PC-3 (cell line): ENCODE results near the gene PLEKHM1. TPM values are rescaled to one million over a fixed set of nuclear protein-coding genes. Genes with fewer than 3 reads are reported as not detected.

ENCODE experiments used
- ATAC-seq: fragments of 200-7000 bp; cut with Tn5 transposase; 2 replicates; pipeline ENCODE4 v1.9.1; 2020; ENCODE audit warnings: mild to moderate bottlenecking, moderate library complexity
- BruUV-seq: library from RNA; stranded (reverse); fragments of 400-500 nt; replicated peaks from 2 replicates; lab custom pipeline; 2021; lab: Mats Ljungman, UMichigan
- CTCF ChIA-PET: fragments of 300-600 bp; sonication (Branson Sonifier 250); formaldehyde crosslinking; loops from one replicate; lab custom pipeline; 2022; ENCODE audit warnings: antibody characterized with exemption; lab: Charles Lee
- POLR2A ChIA-PET: fragments of 300-600 bp; sonication (Branson Sonifier 250); formaldehyde crosslinking; loops from one replicate; lab custom pipeline; 2022; ENCODE audit warnings: antibody characterized with exemption; ENCODE audit not compliant: unreplicated experiment; lab: Charles Lee
- DNase-seq: peaks from one replicate; pipeline ENCODE4 v3.0.0-alpha.2; 2015
- H2AFZ ChIP-seq: fragments of 300-600 bp; sonication (generic); 2 replicates; pipeline ENCODE4 v1.6.0; 2016; ENCODE audit warnings: antibody characterized with exemption, low read length
- H3F3A ChIP-seq: fragments of 300-600 bp; sonication (generic); one replicate; pipeline ENCODE4 v1.6.0; 2017; ENCODE audit warnings: antibody characterized with exemption, low read length, control low read depth, mild to moderate bottlenecking; ENCODE audit not compliant: unreplicated experiment
- H3K27ac ChIP-seq: fragments of 300-600 bp; sonication (generic); 2 replicates; pipeline ENCODE4 v1.5.1; 2016; ENCODE audit warnings: mild to moderate bottlenecking, low read length
- H3K27me3 ChIP-seq: fragments of 300-600 bp; sonication (generic); 2 replicates; pipeline ENCODE4 v1.6.1; 2016; ENCODE audit warnings: low read length, mixed read lengths
- H3K36me3 ChIP-seq: fragments of 300-600 bp; sonication (generic); 2 replicates; pipeline ENCODE4 v1.6.1; 2016; ENCODE audit warnings: low read depth, mixed run types, low read length, mixed read lengths
- H3K4me1 ChIP-seq: fragments of 300-600 bp; sonication (generic); 2 replicates; pipeline ENCODE4 v1.5.1; 2016; ENCODE audit warnings: low read length; ENCODE audit not compliant: insufficient read depth
- H3K4me2 ChIP-seq: fragments of 300-600 bp; sonication (generic); 2 replicates; pipeline ENCODE4 v1.6.0; 2016; ENCODE audit warnings: low read length
- H3K4me3 ChIP-seq: fragments of 300-600 bp; sonication (generic); 2 replicates; pipeline ENCODE4 v1.5.1; 2016; ENCODE audit warnings: mild to moderate bottlenecking, low read length, mixed read lengths
- H3K79me2 ChIP-seq: fragments of 300-600 bp; sonication (generic); 2 replicates; pipeline ENCODE4 v1.6.1; 2017; ENCODE audit warnings: low read length, mixed read lengths
- H3K9ac ChIP-seq: fragments of 300-600 bp; sonication (generic); 2 replicates; pipeline ENCODE4 v1.6.0; 2016; ENCODE audit warnings: mild to moderate bottlenecking, low read length
- H3K9me2 ChIP-seq: fragments of 300-600 bp; sonication (generic); replicated peaks from 2 replicates; pipeline ENCODE4 v1.6.1; 2016; ENCODE audit warnings: mixed run types, low read length, mixed read lengths
- H3K9me3 ChIP-seq: fragments of 300-600 bp; sonication (generic); 2 replicates; pipeline ENCODE4 v1.6.1; 2016; ENCODE audit warnings: low read length, mixed read lengths
- H4K20me1 ChIP-seq: fragments of 300-600 bp; sonication (generic); 2 replicates; pipeline ENCODE4 v1.6.1; 2016; ENCODE audit warnings: low read length, mixed read lengths
- CTCF ChIP-seq: fragments of 300-600 bp; sonication (generic); conservative IDR thresholded peaks from 2 replicates; pipeline ENCODE4 v1.5.1; 2017; ENCODE audit warnings: antibody characterized with exemption, low read depth, mild to moderate bottlenecking, low read length
- EZH2 ChIP-seq: fragments of 300-600 bp; sonication (generic); IDR thresholded peaks from one replicate; pipeline ENCODE4 v1.6.1; 2017; ENCODE audit warnings: antibody characterized with exemption, mild to moderate bottlenecking, low read length; ENCODE audit not compliant: unreplicated experiment
- EZH2phosphoT487 ChIP-seq: fragments of 300-600 bp; sonication (generic); IDR thresholded peaks from 2 replicates; pipeline ENCODE4 v1.6.1; 2018; ENCODE audit warnings: mild to moderate bottlenecking, antibody characterized with exemption, low read length, borderline replicate concordance
- intact Hi-C: fragments of 100-400 bp; cut with micrococcal nuclease; formaldehyde crosslinking; loops from 2 replicates; pipeline ENCODE4 v1.9.0; 2023
- total RNA-seq: library from RNA; depleted of rRNA; stranded (reverse); fragments of >200 nt; gene quantifications from 2 replicates; pipeline ENCODE4 v1.2.3, GENCODE V29; 2014

PLEKHM1 gene
- total RNA-seq, 1 experiment from 2014 or later = 15.8 TPM

GRCh38 chr17:45431531-45432404, 58.8 kb downstream of the PLEKHM1 start:
- peaks cover 34% of the 10 kb centered on the region for H3K4me1 ChIP-seq
- intact Hi-C loops = no loop called here
- peak; percentile 97 for DNase-seq
- peak overlapping the region; percentile 88 for H2AFZ ChIP-seq
- ATAC-seq = peak; percentile 77
- TF ChIP-seq EZH2 = no peak
- H3K4me2 ChIP-seq = peak overlapping the region; percentile 100
- H3K9me3 ChIP-seq = no peaks in the 10 kb centered on the region
- H3K4me3 ChIP-seq = peak overlapping the region; percentile 83
- H3K9ac ChIP-seq = peak overlapping the region; percentile 83
- H3K27me3 ChIP-seq = no peaks in the 10 kb centered on the region
- peaks cover 18% of the 10 kb centered on the region for H3K79me2 ChIP-seq
- ChIA-PET CTCF (no interaction called here), POLR2A (interaction anchor here (0.6 to 0.7 kb wide), 2 partner anchors 64 to 154 kb away, joined by 3 to 4 read pairs; no protein-coding TSS in a partner anchor)
- TSS peak; percentile 93 for BruUV-seq
- H3F3A ChIP-seq = no peaks in the 10 kb centered on the region
- H3K27ac ChIP-seq = peak overlapping the region; percentile 76
- no peaks in the 10 kb centered on the region for H4K20me1 ChIP-seq
- H3K9me2 ChIP-seq = no peaks in the 10 kb centered on the region
- no peaks in the 10 kb centered on the region for H3K36me3 ChIP-seq

DNA sequence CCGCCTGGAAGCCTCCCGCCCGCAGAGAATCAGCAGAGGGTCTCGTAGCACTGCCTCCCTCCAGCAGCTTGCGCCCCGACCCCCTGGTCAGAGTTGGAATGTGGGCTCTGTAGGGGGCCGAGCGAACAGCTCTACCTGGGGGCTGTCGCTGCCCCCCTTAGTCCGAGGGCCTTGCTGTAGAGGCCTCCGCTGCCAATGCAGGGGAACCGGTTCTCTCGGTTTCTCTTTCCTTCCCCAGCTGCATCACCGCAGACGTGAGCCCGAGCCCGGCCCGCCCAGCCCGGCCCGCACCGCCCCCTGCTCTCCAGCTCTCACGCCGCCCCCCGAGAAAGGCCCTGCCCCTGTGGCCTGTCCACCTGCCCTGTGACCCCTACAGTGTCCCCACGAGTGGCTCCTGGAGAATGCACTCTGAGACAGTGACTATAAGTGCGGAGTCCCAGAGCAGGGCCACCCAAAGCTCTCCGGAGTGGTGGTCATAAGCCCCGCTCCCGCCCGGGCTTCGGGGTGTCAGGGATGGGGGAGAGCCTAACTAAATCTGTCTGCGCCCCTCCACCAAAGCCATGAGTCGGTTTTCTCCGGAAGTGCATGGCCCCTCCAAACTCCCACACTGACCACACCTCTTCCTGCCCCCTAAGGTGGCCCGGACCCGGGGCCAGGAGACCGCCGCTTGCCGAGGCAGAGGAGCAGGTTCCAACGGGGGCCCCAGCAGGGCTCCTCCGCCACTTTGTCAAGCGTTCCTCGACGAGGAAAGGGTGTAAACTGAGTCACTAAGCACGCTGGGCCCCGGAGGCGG, 59.6 kb downstream of the PLEKHM1 start:
- TF ChIP-seq EZH2phosphoT487 (no peak), EZH2 (no peak), CTCF (no peak)
- H3K79me2 ChIP-seq = peaks cover 21% of the 10 kb centered on the region
- H3K9me2 ChIP-seq = no peaks in the 10 kb centered on the region
- H3K9ac ChIP-seq = peak overlapping the region; percentile 83
- ATAC-seq = peak; percentile 6
- peak overlapping the region; percentile 83 for H3K4me3 ChIP-seq
- peak overlapping the region; percentile 82 for H2AFZ ChIP-seq
- H4K20me1 ChIP-seq = no peaks in the 10 kb centered on the region
- no peaks in the 10 kb centered on the region for H3K9me3 ChIP-seq
- CTCF ChIA-PET = no interaction called here
- peak overlapping the region; percentile 76 for H3K27ac ChIP-seq
- H3F3A ChIP-seq = no peaks in the 10 kb centered on the region
- BruUV-seq = no TSS peak
- H3K36me3 ChIP-seq = no peaks in the 10 kb centered on the region
- H3K27me3 ChIP-seq = no peaks in the 10 kb centered on the region
- DNase-seq = peak; percentile 87
- H3K4me1 ChIP-seq = peaks cover 38% of the 10 kb centered on the region
- peak overlapping the region; percentile 100 for H3K4me2 ChIP-seq
- intact Hi-C loops = no loop called here
- POLR2A ChIA-PET = interaction anchor here (0.6 to 0.7 kb wide), 2 partner anchors 65 to 216 kb away, joined by 3 to 4 read pairs; no protein-coding TSS in a partner anchor

DNA sequence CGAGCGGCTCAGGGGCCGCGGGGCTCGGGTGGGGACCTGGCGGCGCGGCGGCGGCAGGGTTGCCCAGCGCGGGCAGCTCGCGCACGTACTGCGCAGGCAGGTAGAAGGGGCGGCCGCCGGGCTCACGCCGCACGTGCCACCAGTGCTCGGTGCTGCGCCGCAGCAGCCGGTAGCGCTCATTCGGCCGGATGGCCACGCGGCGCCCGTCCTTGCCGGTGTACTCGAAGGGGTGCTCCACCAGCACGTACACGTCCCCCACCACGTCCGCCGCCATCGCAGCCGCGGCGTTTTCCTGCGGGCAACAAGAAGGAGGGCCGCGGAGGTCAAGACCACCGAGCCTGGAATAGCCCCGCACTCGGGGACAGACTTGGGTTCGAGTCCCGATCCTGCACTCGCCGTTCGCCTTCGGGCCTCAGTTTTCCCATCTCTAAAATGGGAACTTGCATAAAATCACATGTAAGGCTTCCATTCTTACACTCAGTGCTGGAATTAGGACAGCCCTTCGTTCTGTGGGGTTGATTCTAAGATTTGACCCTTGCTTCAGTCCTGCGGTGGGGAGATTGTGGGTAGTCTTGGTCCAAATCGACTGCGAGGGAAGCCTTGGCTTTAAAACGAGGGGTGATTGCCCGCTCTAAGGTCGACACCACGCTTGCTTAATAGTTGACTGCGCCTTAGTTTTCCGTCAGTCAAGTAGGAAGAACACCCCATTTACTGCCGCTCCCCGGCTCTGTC, 60.3 kb downstream of the PLEKHM1 start:
- intact Hi-C loops = no loop called here
- ATAC-seq (no peak), DNase-seq (no peak)
- no peaks in the 10 kb centered on the region for H4K20me1 ChIP-seq
- no peaks in the 10 kb centered on the region for H3F3A ChIP-seq
- TSS peak; percentile 30 for BruUV-seq
- H3K27ac ChIP-seq = peak overlapping the region; percentile 76; the same call in 1 of the 2 replicates
- H3K9me2 ChIP-seq = no peaks in the 10 kb centered on the region
- H3K79me2 ChIP-seq = peaks cover 23% of the 10 kb centered on the region
- POLR2A ChIA-PET = interaction anchor here (0.6 kb wide), 1 partner anchor 215 kb away, joined by 3 read pairs; no protein-coding TSS in a partner anchor
- H3K4me3 ChIP-seq = peak overlapping the region; percentile 83
- H3K9me3 ChIP-seq = no peaks in the 10 kb centered on the region
- H3K27me3 ChIP-seq = no peaks in the 10 kb centered on the region
- H3K4me2 ChIP-seq = peak overlapping the region; percentile 100
- CTCF ChIA-PET = no interaction called here
- peaks cover 42% of the 10 kb centered on the region for H3K4me1 ChIP-seq
- H3K9ac ChIP-seq = peak overlapping the region; percentile 83; the same call in 1 of the 2 replicates
- no peaks in the 10 kb centered on the region for H3K36me3 ChIP-seq
- TF ChIP-seq EZH2phosphoT487 = no peak
- TF ChIP-seq CTCF = no peak
- no peak for TF ChIP-seq EZH2
- H2AFZ ChIP-seq = no peak overlapping the region
